Upper lobe of left lung (tissue), 6 donors: Measurements from ENCODE around the gene GNB1L. TPM values are rescaled to one million over a fixed set of nuclear protein-coding genes. Genes with fewer than 3 reads are reported as not detected.

Experiments used
- ATAC-seq, 2 donors: fragments of 200-7000 bp; cut with Tn5 transposase; one replicate each; pipeline ENCODE4 v1.9.1; 2022; ENCODE audit warnings: mild to moderate bottlenecking in 2 of 2, moderate library complexity in 2 of 2; ENCODE audit not compliant: low FRiP score in 2 of 2
- DNase-seq, 2 donors: peaks; one replicate each; pipeline ENCODE4 v3.0.0-alpha.2; 2019 to 2020
- H3K27ac ChIP-seq, 4 donors: fragments of 200-600 bp; sonication (generic); one replicate each; pipeline ENCODE4 v1.5.1; 2016 to 2019
- H3K27me3 ChIP-seq, 4 donors: fragments of 200-600 bp; sonication (generic); one replicate each; pipeline ENCODE4 v1.5.1; 2017 to 2019
- H3K36me3 ChIP-seq, 4 donors: fragments of 200-600 bp; sonication (generic); one replicate each; pipeline ENCODE4 v1.5.1; 2016 to 2019
- H3K4me1 ChIP-seq, 4 donors: fragments of 200-600 bp; sonication (generic); one replicate each; pipeline ENCODE4 v1.5.1; 2018 to 2019
- H3K4me3 ChIP-seq, 4 donors: fragments of 200-600 bp; sonication (generic); one replicate each; pipeline ENCODE4 v1.5.1; 2017 to 2019; ENCODE audit warnings: mild to moderate bottlenecking in 2 of 4, moderate library complexity in 1 of 4
- H3K9me3 ChIP-seq, 4 donors: fragments of 200-600 bp; sonication (generic); one replicate each; pipeline ENCODE4 v1.5.1; 2018 to 2019
- CTCF ChIP-seq, 6 experiments: fragments of 450-650 bp in 4 of 6; fragments of 200-600 bp in 2 of 6; sonication (generic) in 2 of 6; IDR thresholded peaks; one replicate each; pipeline ENCODE4 v1.5.1; 2016 to 2019; ENCODE audit warnings: antibody characterized with exemption in 6 of 6
- EP300 ChIP-seq, 4 donors: sonication (generic); formaldehyde crosslinking; IDR thresholded peaks; one replicate each; pipeline ENCODE4 v1.5.1; 2017; ENCODE audit warnings: antibody characterized with exemption in 4 of 4, control low read depth in 2 of 4
- POLR2A ChIP-seq, 4 donors: fragments of 450-650 bp; IDR thresholded peaks; one replicate each; pipeline ENCODE4 v1.5.1; 2016 to 2017; ENCODE audit warnings: antibody characterized with exemption in 4 of 4, mild to moderate bottlenecking in 2 of 4
- POLR2AphosphoS5 ChIP-seq, 2 donors: sonication (generic); formaldehyde crosslinking; IDR thresholded peaks; one replicate each; pipeline ENCODE4 v1.5.1; 2017; ENCODE audit warnings: antibody characterized with exemption in 2 of 2
- WGBS, 2 donors: methylation state at CpG; one replicate each; pipeline ENCODE4 v1.1.5; 2017 to 2018; 5-methylcytosine and 5-hydroxymethylcytosine counted together
- total RNA-seq, 6 donors: library from RNA; depleted of rRNA in 4 of 6; stranded (reverse); fragments of >200 nt in 4 of 6; gene quantifications; one replicate each; pipeline versions ENCODE4 v1.1.0 to v1.2.1, GENCODE V29; 2016 to 2021
- donor health status: DM: no; HTN: no; CAD: no; lungs with moderate emphysema.
- donor health status: DM: no; HTN: yes; CAD: no; lungs with severe emphysema.

The GNB1L gene
- total RNA-seq, 6 donors from 2014 or later, result 0.78 to 11.1 (median 6.8) TPM

- H3K27ac ChIP-seq, result no peak overlapping the region
- 83 to 86% methylated on average over 7 to 17 of the region's 17 CpGs for WGBS, 2 donors
- no peaks in the 10 kb centered on the region for H3K27me3 ChIP-seq
Observed at GRCh38 chr22:19737846-19738663, 116.6 kb downstream of the GNB1L start.

GRCh38 chr22:19735665-19736510 is 118.8 kb downstream of the GNB1L start:
- no peaks in the 10 kb centered on the region for H3K27me3 ChIP-seq
- DNase-seq, result peak in 1 of 2 donors; percentile 79
- no peaks in the 10 kb centered on the region for H3K9me3 ChIP-seq
- H3K27ac ChIP-seq, result no peak overlapping the region
- peaks cover 2 to 4% (median 3%) of the 10 kb centered on the region in 4 donors for H3K4me1 ChIP-seq
- no peaks in the 10 kb centered on the region for H3K36me3 ChIP-seq
- 78 to 83% methylated on average over 17 to 21 of the region's 21 CpGs for WGBS, 2 donors
- TF ChIP-seq CTCF (IDR thresholded peaks at IDR 0.05), result no peak
- TF ChIP-seq EP300 (IDR thresholded peaks at IDR 0.05), result no peak
- TF ChIP-seq POLR2AphosphoS5 (IDR thresholded peaks at IDR 0.05), result no peak
- no peak for TF ChIP-seq POLR2A (IDR thresholded peaks at IDR 0.05)
- ATAC-seq, result no peak
- no peak overlapping the region for H3K4me3 ChIP-seq

More at GRCh38 chr22:19737846-19738663, 116.6 kb downstream of the GNB1L start:
- H3K36me3 ChIP-seq, result no peaks in the 10 kb centered on the region
- no peak overlapping the region for H3K4me3 ChIP-seq
- no peaks in the 10 kb centered on the region for H3K9me3 ChIP-seq
- ATAC-seq (no peak), DNase-seq (peak in 1 of 2 donors; percentile 68)
- H3K4me1 ChIP-seq, result no peaks in the 10 kb centered on the region
- TF ChIP-seq CTCF (IDR thresholded peaks at IDR 0.05) (no peak), EP300 (IDR thresholded peaks at IDR 0.05) (no peak), POLR2AphosphoS5 (IDR thresholded peaks at IDR 0.05) (no peak), POLR2A (IDR thresholded peaks at IDR 0.05) (no peak)

GRCh38 chr22:19734837-19735382 is 119.8 kb downstream of the GNB1L start:
- Histone ChIP-seq H3K4me1 (peaks cover 8 to 10% (median 8%) of the 10 kb centered on the region in 4 donors), H3K4me3 (no peak overlapping the region), H3K36me3 (no peaks in the 10 kb centered on the region), H3K27me3 (no peaks in the 10 kb centered on the region), H3K9me3 (no peaks in the 10 kb centered on the region), H3K27ac (no peak overlapping the region)
- ATAC-seq (no peak), DNase-seq (peak in 1 of 2 donors; percentile 56)
- 84 to 87% methylated on average over 3 to 5 of the region's 5 CpGs for WGBS, 2 donors
- no peak for TF ChIP-seq CTCF (IDR thresholded peaks at IDR 0.05)
- no peak for TF ChIP-seq POLR2AphosphoS5 (IDR thresholded peaks at IDR 0.05)
- no peak for TF ChIP-seq EP300 (IDR thresholded peaks at IDR 0.05)

DNA sequence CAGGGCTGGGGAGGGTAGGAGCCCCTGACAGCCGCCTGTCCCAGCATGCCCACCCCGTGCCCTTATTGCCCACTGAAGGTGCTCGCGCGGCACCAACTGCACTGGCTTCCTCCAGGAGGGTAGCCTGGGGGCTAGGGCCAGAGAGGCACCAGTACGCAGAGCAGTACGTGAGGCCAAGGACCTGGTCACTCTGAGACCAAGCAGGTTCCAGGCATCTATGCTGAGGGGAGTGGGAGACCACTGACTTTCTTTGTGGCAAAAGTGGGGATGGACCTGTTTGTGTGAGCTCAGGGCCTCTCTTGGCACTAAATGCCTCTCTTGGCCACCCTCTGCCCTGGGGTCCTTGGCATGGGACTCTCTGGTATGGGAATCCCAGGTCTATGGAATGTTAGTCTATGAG is 120.5 kb downstream of the GNB1L start:
- TF ChIP-seq EP300 (IDR thresholded peaks at IDR 0.05) (no peak), CTCF (IDR thresholded peaks at IDR 0.05) (no peak), POLR2A (IDR thresholded peaks at IDR 0.05) (no peak)
- no peak for ATAC-seq
- DNase-seq, result peak in 1 of 2 donors; percentile 64
- peaks cover 8 to 10% (median 8%) of the 10 kb centered on the region in 4 donors for H3K4me1 ChIP-seq
- H3K4me3 ChIP-seq, result no peak overlapping the region
- 84 to 91% methylated on average over 3 to 7 of the region's 7 CpGs for WGBS, 2 donors
- no peaks in the 10 kb centered on the region for H3K27me3 ChIP-seq
- no peak overlapping the region for H3K27ac ChIP-seq
- no peaks in the 10 kb centered on the region for H3K36me3 ChIP-seq
- no peaks in the 10 kb centered on the region for H3K9me3 ChIP-seq
